ENCODE results near the gene PRDM16.

DNA sequence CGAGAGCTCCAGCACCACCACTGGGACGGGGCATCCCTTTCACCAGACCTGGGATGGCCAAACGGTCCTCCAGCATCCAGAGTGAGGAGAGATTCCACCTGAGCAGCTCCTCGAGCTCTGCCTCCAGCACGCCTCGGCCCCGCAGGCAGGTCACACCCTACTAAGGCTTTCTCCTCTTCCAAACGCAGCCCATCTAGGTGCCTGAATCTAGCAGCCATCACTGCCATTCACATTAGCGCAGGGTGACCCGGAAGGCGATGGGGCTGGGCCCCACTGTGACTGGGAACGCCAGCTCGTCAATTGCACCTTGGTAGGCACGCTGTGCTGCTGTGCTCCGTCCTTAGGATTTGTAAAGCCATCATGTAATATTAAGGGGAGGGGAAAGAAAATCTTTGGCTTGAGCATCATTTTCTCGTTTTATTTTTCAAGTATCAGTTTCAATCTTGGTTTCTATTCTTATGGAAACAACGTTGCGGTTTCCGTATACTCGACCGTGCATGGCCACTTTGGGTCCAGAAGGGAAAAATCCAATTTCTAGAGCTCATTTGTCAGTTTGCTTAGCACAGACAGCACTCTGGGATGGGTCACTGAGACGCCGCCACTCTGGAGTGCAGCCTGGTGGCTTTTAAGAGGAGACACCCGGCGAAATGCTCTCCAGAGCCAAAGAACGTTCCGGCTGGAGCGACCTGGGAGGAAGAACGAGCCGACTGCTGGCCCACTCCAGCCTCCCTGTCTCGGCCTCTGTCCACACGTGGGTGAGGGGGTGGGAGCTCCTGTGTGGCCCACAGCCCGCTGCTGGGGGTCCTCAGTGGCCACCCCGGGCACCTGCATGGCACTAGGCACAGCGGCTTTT, 173.6 kb downstream of the PRDM16 start:
- TF ChIP-seq MAFK (IDR thresholded peaks at IDR 0.05; ENCODE audit: low read depth, low read length) (no peak), POLR2A (IDR thresholded peaks at IDR 0.05; ENCODE audit: low read depth, low read length) (no peak)
- TF ChIP-seq, protein P1, sequence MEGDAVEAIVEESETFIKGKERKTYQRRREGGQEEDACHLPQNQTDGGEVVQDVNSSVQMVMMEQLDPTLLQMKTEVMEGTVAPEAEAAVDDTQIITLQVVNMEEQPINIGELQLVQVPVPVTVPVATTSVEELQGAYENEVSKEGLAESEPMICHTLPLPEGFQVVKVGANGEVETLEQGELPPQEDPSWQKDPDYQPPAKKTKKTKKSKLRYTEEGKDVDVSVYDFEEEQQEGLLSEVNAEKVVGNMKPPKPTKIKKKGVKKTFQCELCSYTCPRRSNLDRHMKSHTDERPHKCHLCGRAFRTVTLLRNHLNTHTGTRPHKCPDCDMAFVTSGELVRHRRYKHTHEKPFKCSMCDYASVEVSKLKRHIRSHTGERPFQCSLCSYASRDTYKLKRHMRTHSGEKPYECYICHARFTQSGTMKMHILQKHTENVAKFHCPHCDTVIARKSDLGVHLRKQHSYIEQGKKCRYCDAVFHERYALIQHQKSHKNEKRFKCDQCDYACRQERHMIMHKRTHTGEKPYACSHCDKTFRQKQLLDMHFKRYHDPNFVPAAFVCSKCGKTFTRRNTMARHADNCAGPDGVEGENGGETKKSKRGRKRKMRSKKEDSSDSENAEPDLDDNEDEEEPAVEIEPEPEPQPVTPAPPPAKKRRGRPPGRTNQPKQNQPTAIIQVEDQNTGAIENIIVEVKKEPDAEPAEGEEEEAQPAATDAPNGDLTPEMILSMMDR (conservative IDR thresholded peaks at IDR 0.05; ENCODE audit: low read depth, low read length) = no peak
